ENCODE results near the gene CHMP4B.

CHMP4B gene, protein sequence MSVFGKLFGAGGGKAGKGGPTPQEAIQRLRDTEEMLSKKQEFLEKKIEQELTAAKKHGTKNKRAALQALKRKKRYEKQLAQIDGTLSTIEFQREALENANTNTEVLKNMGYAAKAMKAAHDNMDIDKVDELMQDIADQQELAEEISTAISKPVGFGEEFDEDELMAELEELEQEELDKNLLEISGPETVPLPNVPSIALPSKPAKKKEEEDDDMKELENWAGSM

GRCh38 chr20:33810885-33811775 lies at the start of gene CHMP4B:
TSS of gene CHMP4B (plus strand) at chr20:33811348. CDS start at chr20:33811469, 121 bp downstream.
- DNase-seq (ENCODE audit: low read depth in 2 of 2): peak; percentile 95 to 97

- DNase-seq (ENCODE audit: low read depth in 2 of 2): no peak
Measured at GRCh38 chr20:33761698-33762250, 49.4 kb upstream of the CHMP4B start.

GRCh38 chr20:33765099-33765498 lies 46.0 kb upstream of the CHMP4B start:
- no peak for DNase-seq (ENCODE audit: low read depth in 2 of 2)

DNA sequence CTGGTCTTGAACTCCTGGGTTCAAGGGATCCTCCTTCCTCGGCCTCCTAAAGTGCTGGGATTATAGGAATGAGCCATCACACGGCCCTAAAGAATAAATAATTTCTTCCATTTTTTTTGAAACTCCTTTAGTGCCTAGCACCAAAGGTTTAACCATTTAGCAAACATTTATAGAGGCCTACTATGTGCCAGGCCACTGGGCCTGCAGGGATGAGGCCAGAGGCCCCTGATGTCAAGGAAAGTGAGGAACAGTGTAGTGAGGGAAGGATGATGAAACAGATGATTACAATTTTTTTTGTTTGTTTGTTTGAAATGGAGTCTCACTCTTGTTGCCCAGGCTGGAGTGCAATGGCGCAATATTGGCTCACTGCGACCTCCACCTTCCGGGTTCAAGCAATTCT lies 45.6 kb upstream of the CHMP4B start:
- no peak for DNase-seq (ENCODE audit: low read depth in 2 of 2)

DNA sequence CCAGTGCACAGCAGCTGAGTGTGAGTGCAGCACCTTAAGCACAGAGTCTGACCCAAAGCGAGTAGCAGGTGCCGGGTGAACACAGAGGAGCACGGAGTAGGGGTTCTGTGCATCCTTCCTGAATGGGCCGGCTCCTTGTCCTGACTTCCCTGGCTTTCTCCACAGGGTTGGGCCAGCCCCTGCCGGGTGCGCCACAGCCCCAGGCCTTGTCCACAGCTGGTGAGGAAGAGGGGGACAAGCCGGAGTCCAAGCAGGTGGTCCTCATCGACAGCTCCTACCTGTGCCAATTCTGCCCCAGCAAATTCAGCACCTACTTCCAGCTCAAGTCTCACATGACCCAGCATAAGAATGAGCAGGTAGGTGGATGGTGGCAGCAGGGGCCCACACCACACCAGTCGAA lies 44.5 kb upstream of the CHMP4B start:
- no peak for DNase-seq (ENCODE audit: low read depth in 2 of 2)

GRCh38 chr20:33767777-33768138 lies 43.4 kb upstream of the CHMP4B start:
- no peak for DNase-seq (ENCODE audit: low read depth in 2 of 2)

GRCh38 chr20:33769043-33769442 lies 42.1 kb upstream of the CHMP4B start:
- DNase-seq (ENCODE audit: low read depth in 2 of 2): no peak

DNA sequence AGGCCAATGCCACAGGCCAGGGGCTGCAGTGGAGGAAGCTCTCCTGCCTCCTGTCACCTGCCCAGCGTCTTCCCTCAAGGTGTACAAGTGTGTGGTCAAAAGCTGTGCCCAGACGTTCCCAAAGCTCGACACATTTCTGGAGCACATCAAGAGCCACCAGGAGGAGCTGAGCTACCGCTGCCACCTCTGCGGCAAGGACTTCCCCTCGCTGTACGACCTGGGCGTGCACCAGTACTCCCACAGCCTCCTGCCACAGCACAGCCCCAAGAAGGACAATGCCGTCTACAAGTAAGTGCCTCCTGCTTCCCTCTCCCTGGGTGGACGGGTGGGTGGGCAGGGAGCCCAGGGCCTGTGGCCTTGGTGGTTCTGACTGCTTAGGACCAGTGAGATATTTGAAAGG lies 41.1 kb upstream of the CHMP4B start:
- DNase-seq (ENCODE audit: low read depth in 2 of 2): no peak

DNA sequence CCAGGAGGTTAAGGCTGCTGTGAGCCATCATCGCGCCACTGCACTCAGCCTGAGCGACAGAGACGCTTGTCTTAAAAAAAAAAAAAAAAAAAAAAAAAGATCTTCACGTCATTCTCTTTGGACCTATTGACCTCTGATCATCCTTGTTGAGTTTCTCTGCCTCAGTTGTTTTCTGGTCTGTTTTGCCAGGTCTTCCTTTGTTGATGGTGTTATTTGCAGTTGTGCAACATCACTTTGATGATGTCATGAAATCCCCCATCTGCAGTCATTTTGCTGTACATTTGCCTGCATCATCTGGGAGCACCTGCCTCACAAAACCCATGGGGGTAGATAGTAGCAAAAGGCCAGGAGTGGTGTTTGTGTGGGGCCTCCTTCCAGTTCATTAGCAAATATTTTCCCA lies 39.2 kb upstream of the CHMP4B start:
- DNase-seq (ENCODE audit: low read depth in 2 of 2): no peak

DNA sequence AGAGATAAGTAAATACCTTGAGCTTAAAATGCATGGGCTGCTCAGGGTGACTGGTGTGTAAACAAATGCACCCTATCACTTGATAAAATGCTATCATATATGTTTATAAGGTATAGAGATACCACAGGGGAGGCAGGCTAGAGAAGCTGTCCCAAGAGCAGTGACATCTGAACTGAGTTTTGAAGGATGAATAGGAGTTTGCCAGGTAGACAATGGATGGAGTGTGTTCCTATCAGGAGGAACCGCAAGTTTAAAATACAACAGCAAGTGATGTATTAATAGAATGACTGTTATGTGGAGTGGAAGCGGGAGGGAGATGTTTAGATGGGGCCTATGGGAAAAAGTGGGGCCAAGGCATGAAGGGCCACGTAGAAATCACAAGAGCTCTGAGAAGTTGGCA lies 38.7 kb upstream of the CHMP4B start:
- no peak for DNase-seq (ENCODE audit: low read depth in 2 of 2)

DNA sequence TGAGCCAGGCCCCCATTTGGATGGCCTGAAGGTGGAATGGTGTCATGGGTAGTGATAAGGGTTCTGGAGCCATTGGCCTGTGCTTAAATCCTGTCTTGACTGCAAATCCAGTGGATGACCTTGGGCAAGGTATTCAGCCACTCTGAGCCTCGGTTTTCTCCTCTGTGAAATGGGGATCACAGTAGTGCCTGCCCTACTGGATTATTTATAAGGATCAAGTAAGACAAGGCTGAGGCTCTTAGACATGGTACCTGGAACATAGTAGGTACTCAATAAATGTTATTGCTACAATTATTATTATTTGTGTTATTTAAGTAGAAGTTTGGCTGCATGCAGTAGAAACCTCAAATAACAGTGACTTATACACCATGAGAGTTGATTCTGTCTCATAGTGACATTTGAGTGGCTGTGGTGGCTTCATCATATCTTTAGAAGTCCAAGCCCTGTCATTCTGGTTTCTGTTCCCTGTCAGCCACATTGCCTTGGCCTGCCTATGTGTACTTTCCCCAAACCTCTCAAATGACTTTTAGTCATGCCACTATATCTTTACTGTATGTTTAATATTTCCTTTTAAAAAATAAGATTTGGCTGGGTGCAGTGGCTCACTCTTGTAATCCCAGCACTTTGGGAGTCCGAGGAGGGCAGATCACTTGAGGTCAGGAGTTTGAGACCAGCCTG lies 37.6 kb upstream of the CHMP4B start:
- DNase-seq (ENCODE audit: low read depth in 2 of 2): peak; percentile 10 to 22

GRCh38 chr20:33777816-33778215 lies 33.3 kb upstream of the CHMP4B start:
- no peak for DNase-seq (ENCODE audit: low read depth in 2 of 2)

GRCh38 chr20:33781133-33781532 lies 30.0 kb upstream of the CHMP4B start:
- DNase-seq (ENCODE audit: low read depth in 2 of 2): no peak

- no peak for DNase-seq (ENCODE audit: low read depth in 2 of 2)
Measured at GRCh38 chr20:33781945-33782344, 29.2 kb upstream of the CHMP4B start.

- no peak for DNase-seq (ENCODE audit: low read depth in 2 of 2)
Measured at GRCh38 chr20:33783256-33783655, 27.9 kb upstream of the CHMP4B start.

GRCh38 chr20:33783818-33784217 lies 27.3 kb upstream of the CHMP4B start:
- no peak for DNase-seq (ENCODE audit: low read depth in 2 of 2)

DNA sequence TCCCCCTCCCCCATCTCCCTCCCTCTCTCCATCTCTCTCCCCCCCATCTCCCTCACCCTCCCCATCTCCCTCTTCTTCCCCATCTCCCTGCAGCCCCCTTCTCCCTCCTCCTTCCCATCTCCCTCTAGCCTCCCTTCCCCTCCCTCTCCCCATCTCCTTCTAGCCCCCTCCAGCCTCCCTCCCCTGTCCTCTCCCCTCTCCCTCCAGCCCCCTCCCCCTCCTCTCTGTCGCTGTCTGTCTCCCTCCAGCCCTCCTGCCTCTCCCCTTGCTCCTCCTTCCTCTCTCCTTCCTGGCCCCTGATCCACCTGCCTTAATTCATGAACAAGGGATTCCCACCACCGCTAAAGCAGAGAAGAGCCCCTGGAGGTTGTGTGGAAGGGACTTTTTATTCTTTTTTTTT lies 26.9 kb upstream of the CHMP4B start:
- no peak for DNase-seq (ENCODE audit: low read depth in 2 of 2)

DNA sequence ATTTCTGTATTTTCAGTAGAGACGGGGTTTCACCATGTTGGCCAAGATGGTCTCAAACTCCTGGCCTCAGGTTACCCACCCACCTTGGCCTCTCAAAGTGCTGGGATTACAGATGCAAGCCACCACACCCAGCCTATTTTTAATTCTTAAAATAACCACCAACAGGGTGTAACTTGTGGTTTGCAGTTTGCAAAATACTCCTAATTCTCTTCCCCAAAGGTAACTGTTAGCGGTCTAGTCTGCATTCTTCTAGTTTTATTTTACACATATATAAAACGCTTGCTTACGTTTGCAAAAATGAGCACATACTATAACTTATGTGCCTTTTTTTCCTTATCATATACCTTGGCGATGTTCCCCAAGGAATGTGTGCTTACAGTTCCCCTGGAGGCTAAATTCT lies 25.6 kb upstream of the CHMP4B start:
- DNase-seq (ENCODE audit: low read depth in 2 of 2): no peak

GRCh38 chr20:33787253-33787891 lies 23.8 kb upstream of the CHMP4B start:
- no peak for DNase-seq (ENCODE audit: low read depth in 2 of 2)

DNA sequence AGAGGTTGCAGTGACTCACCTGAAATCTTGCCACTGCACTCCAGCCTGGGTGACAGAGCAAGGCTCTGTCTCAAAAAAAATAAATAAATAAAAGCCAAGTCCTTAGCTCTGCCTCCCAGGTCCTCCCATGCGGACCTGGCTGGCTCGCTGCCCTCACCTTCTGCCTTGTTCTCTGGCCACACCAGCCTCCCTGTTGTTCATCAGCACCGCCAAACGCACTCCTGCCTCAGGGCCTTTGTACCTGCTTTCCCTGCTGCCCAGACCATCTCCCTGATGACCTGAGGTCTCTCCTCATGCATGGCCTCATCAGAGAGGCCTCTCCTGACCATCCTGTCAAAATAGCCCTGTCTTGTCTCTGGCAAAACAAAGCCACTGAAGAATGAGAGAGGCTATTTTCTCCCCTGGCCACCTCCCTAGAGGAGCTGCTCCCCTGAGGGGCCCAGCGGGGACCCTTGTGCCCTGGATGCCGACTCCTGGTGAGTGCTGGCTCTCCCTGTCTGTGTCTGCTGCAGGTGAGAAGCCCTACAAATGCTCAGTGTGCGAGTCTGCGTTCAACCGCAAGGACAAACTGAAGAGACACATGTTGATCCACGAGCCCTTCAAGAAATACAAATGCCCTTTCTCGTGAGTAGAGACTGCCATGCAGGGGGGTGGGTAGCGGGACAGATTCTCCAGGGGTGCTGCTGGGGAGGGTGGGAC lies 22.6 kb upstream of the CHMP4B start:
- no peak for DNase-seq (ENCODE audit: low read depth in 2 of 2)

DNA sequence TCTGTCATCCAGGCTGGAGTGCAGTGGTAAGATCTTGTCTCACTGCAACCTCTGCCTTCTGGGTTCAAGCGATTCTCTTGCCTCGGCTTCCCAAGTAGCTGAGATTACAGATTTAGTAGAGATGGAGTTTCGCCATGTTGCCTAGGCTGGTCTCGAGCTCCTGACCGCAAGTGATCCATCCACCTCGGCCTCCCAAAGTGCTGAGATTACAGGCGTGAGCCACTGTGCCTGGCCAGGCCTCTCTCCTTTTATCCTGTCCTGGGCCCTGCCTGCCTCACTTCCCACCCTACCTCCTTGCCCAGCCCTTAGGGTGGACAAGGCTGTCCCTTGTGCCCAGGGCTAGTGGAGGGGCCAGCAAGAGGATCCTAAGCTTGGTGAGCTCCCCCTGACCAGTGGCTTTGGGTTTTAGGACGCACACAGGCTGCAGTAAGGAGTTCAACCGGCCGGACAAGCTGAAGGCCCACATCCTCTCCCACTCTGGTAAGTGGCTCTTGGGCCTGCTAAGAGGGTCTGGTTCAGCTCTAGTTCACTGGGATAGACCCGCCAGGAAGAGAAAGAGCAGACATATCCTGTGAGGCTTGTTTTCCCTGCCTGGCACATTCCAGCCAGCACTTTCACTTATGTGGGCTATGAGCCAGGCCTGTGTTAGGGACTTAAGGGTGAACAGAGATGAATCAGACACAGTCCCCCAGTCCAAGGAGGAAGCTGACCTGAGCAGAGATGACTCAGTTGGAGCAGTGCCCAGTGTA lies 21.9 kb upstream of the CHMP4B start:
- no peak for DNase-seq (ENCODE audit: low read depth in 2 of 2)

Measured in stimulated activated CD4-positive, alpha-beta T cell treated with anti-CD3 and anti-CD28 coated beads, Interleukin-15, amount 100 ng/mL, for 48 hours (primary cell).